Activated gamma-delta T cell treated with Interleukin-2 at 50 U/mL for 16 hours (primary cell): ENCODE measurements around the gene LMO7.
A peak's percentile ranks its signal among the peaks of the same experiment; 100 is the strongest.

Source experiments
- DNase-seq: peaks from one replicate; pipeline ENCODE4 v3.0.0-alpha.2; 2020

Gene LMO7

DNA sequence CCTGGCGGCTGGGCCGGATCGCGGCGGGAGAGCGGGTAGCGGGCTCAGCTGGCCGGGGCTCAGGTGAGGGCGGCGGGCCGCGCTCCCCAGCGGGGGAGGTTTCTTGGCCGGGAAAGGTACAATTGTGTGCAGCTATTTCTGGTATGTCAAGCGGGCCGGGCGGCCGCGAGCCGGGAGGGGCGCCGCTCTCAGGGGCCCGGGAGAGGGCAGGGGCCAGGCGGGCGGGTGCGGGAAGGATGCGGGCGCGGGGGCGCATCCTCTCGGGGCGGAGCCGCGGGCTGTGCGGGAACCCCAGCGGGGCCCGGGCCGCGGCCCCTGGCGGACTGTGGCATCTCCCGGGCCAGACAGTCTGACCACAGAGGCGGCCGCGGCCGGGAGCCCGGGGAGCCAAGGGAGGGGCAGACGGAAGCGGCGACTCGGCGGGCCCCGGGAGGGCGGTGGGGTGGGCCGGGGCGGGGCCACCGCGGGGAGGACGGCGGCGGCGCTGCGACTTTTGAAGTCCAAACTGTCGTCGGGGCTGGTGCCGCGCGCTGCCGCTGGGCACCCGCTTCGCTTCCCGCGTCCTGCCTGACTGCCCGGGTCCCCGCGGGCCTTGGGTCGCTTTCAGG is at the start of gene LMO7:
LMO7 (plus strand) TSS at position 503 of the 608 bp plus-strand sequence. CDS start 328 bp downstream, outside the sequence.
- peak; percentile 47 for DNase-seq

- DNase-seq: no peak
These were observed 48.5 kb upstream of the LMO7 start for GRCh38 chr13:75587679-75588078.

- DNase-seq: no peak
These were observed 39.4 kb upstream of the LMO7 start for GRCh38 chr13:75596657-75597182.

GRCh38 chr13:75600371-75600770 is 35.8 kb upstream of the LMO7 start:
- DNase-seq: no peak

GRCh38 chr13:75603038-75603437 is 33.1 kb upstream of the LMO7 start:
- no peak for DNase-seq

DNA sequence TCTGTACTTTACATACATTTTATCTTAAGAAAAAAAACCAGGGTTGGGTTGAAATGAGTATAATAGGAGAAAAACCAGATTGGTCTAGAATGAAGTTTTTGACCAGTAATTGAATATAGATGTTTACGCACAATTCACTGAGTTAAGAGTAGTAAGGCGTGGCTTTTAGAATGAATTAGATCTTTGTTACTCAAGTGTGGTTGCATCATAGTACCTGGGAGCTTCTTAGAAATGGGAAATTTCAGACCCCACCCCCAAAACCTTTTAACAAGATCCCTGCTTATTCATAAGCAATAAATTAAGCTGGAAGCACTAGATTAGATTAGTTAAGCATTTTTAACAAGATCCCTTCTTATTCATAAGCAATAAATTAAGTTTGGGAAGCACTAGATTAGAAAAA is 28.7 kb upstream of the LMO7 start:
- DNase-seq: no peak

DNA sequence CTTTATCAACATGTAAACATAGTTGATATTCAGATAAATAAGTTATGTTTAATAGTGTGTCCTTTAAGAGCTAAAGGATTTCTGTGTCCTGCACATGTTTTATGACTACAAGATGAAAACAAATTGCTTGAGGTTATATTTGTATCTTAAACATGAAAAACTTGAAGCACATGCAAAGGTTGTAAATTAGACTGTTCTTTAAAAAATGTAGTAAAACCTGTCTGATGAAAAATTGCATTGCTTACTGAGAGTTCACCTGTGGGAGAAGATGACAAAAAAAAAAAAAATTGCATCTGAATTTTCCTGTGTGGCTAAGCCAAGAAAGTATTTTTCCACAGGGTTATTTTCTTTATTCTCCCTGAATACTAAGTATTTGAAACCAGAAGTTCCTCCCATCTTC is 25.7 kb upstream of the LMO7 start:
- no peak for DNase-seq

DNA sequence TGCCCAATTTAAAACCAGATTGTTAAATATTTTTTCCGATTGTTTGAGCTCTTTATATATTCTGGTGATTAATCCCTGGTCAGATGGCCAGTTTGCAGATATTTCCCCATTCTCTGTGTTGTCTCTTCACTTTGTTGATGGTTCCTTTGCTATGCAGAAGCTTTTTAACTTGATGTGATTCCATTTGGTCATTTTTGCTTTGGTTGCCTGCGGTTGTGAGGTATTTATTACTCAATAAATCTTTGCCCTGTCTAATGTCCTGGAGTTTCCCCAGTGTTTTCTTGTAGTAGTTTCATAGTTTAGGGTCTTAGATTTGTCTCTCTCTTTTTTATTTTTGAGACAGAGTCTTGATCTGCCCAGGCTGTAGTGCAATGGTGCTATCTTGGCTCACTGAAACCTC is 23.8 kb upstream of the LMO7 start:
- no peak for DNase-seq

GRCh38 chr13:75617230-75617629 is 18.9 kb upstream of the LMO7 start:
- no peak for DNase-seq

- DNase-seq: no peak
These were observed 17.8 kb upstream of the LMO7 start for GRCh38 chr13:75618308-75618707.

DNA sequence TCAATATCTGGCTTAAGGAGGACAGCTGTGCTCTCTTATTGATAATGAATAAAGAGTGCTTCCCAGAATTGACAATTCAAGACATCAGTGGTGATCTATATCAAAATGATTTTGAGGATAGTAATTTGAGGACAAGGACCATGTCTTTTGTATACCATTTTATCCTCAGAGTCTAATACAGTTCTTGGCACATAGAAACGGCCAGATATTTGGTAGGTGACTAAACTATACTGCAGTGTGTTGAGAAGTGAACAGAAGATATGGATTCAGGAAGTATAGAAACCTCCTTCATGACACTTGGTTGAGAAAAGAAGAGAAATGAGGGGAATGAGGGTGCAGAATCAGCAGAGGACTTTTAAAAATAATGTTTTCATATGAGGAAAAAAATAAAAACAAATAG is 16.1 kb upstream of the LMO7 start:
- DNase-seq: no peak

GRCh38 chr13:75621147-75621546 is 15.0 kb upstream of the LMO7 start:
- DNase-seq: no peak

DNA sequence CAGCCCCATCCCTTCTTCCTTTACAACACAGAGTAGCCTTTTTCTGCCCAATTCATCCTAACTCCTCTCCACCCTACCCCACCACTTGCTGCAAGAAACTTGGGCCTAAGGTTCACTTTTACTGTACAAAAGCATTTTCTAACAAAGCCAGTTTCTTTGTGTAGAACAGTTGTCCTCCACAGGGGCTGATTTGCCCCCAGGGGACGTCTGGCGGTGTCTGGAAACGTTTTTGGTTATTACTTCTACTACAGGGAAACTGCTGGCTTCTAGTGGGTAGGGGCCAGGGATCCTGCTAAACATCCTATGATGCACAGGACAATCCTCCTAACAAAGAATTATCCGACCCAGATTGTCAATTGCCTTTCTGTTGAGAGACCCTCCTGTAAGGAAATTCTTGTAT is 7.3 kb upstream of the LMO7 start:
- DNase-seq: no peak

GRCh38 chr13:75633285-75633684 is 2.8 kb upstream of the LMO7 start:
- DNase-seq: no peak

DNA sequence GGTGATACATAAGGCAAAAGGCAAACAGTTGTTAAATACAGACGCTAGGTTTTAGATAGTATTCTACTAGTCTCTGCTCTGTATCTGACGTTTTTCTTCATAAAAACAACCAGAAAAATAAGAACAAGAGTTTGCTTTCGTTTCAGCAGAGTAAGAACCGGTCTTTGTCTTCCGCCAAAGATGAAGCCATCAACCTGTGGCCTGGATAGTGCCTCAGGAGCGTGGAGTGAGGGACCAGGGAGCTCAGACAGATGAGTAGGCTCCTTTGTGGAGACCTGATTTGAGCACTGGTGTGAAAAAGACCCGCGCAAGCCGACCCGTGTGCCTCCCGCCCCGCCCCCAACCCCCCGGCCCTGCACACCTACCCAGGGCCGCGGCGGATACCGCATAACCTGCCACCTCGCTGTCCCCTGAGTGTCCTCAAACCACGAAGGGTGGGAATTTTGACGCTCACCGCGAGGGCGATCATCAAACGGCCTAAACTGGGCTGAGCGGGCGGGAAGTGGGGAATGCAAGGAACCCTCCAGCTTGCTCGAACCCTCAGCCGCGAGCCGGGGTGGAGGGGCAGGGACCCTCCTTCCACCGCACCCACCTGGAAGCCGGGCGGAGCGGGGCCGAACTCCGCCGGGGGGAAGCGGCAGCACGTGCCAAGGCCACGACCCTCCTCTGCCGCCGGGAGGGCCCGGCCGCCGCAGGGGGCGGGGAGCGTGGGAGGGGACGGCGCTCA is 866 bp upstream of the LMO7 start:
- DNase-seq: no peak

DNA sequence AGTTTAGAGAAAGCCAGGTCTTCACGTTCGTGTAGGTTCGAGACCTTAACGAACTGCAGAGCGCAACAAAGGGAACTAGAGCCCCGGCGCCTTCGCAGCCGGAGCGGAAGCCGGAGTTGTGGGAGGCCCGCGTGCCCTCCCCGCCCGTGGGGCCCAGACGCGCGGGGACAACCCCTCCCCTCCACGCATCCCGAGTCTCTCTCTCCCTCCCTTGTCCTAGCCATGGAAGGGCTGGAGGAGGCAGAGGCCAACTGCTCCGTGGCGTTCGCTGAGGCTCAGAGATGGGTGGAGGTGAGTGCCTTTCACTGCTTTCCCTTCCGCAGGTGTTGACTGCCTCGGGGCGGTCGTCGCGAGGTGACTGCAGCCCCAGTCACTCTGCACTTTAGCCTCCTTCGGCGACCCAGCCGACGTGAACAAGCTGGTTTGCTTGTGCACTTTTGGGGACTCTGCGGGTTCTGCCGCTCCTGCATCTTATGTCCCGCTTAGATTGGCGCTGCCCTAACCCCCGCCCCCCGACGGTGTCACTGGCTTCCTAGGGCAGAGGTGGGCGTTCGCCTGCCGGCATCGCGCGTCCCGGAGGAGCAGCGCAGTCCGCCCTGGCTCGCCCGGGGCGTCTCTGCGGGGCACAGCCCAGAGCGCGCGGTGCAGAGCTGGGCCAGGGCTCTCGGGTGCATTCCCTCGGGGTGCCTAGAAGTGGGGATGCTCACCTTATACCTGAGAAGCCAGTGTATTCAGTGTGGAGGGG is 478 bp downstream of the LMO7 start:
- peak; percentile 34 for DNase-seq

DNA sequence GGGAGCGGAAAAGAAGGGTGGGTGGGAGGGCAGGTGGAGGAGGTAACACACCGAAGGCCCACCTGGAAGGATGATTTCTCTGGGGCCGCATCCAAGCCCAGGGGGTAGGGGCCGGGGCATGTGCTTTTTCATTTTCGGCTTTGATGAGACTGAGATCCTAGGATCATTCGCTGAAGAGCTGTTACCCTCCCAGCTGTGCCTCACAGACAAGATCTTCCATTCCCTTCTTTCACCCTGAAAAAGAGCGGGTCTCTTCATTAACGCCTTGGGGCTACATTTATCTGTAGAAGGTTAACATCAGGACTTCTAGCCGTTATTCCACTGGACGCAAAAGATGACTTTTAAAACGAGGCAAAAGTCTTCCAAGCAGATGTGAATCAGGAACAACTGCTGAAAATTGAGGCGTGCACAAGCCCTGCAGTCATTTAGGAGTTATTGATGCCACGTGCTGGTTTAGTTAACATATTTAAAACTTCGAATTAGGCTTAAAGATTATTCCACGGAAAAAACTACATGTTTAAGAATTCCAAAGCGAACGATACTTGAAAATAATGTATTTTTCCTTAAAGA is 1.1 kb downstream of the LMO7 start:
- no peak for DNase-seq

DNA sequence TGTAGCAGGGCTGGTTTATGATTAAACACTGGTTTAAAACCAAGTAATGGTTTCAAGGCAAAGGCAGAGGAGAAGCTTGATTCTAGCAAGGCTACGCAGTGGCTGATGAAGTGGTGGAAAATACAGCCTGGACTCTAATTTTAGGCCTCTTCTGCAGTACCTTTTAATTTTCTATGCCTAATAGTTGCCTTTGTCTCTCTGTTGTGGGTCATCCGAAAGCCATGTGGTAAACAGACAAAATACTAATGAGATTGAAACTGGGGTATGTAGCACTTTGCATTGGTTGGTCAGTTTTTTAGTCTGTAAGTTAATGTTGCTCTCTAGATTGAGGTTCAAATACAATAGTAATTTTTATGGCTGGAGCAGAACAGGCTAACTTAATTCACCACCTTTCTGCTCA is 3.3 kb downstream of the LMO7 start:
- DNase-seq: no peak

DNA sequence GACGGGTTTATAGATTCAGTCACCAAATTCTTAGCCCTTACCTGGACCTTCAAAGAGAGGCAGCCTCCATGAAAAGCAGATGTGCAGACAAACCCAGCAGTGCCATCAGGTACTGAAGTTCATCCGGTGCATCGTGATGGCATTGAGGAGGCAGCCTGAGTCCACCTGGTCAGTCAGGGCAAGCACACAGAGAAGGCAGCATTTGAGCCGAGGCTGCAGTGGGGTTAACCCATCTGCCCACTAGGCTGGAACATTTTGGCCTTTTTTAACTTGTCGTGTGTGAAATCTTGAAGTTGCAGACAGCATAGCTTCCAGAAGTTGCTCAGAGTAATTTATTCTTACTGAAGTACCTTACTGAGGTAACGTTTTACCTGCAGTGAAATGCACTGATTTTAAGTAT is 4.9 kb downstream of the LMO7 start:
- DNase-seq: no peak

GRCh38 chr13:75643182-75643581 is 7.1 kb downstream of the LMO7 start:
- no peak for DNase-seq

DNA sequence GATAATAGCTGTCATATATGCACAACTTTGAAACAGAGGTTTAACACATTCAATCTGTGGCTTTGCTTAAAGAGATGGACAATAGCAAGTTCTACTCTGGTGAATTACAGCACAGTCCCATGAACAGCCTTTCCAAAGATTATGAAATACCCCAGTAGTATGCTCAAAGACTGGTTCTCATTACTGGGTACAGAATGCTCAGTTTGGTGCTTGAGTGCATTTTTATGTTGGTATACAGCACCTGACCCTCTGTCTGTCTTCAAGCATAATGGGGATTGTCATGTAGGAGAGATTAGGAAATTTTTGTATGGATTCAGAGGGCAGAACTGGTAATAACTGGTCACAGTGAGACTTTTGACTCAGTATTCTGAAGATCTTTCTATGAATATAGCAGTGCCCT is 7.6 kb downstream of the LMO7 start:
- DNase-seq: no peak

- no peak for DNase-seq
These were observed 9.0 kb downstream of the LMO7 start for GRCh38 chr13:75645141-75645540.

GRCh38 chr13:75647126-75647784 is 11.1 kb downstream of the LMO7 start:
- DNase-seq: no peak
